GM12891 (cell line): Measurements from ENCODE around the gene POLD2.

ENCODE experiments used
- PAX5 ChIP-seq: IDR thresholded peaks from 2 replicates; pipeline ENCODE4 v1.6.1; 2011; ENCODE audit warnings: low read length, moderate library complexity, mild to moderate bottlenecking; ENCODE audit not compliant: insufficient read depth, severe bottlenecking
- POLR2A ChIP-seq: IDR thresholded peaks from 2 replicates; pipeline ENCODE4 v1.6.1; 2011; ENCODE audit warnings: low read depth, low read length, control low read depth

GRCh38 chr7:44064791-44065430 is 58.4 kb downstream of the POLD2 start:
- TF ChIP-seq POLR2A (no peak), PAX5 (no peak)
